ENCODE results near the gene COL5A1.

Gene COL5A1

GRCh38 chr9:134743853-134744252 lies 102.2 kb downstream of the COL5A1 start:
- H3K4me1 ChIP-seq (ENCODE audit: insufficient read depth, insufficient read length), result peaks cover 8% of the 10 kb centered on the region
- H3K9ac ChIP-seq (ENCODE audit: insufficient read length, low read depth), result no peak overlapping the region
- peaks cover 24% of the 10 kb centered on the region for H3K9me3 ChIP-seq (ENCODE audit: insufficient read depth, low read length)
- H3K4me3 ChIP-seq (ENCODE audit: insufficient read length, low read depth), result no peak overlapping the region
- peaks cover 100% of the 10 kb centered on the region for H3K36me3 ChIP-seq (ENCODE audit: insufficient read depth, insufficient read length, low read length)
- no peak for DNase-seq (ENCODE audit: low read depth, low spot score)
- no peak for TF ChIP-seq ZNF274 (IDR thresholded peaks at IDR 0.05; ENCODE audit: low read depth, low read length)
- no peak for TF ChIP-seq SUZ12 (IDR thresholded peaks at IDR 0.05; ENCODE audit: extremely low read depth, insufficient read depth, insufficient read length)
- no peaks in the 10 kb centered on the region for H3K27me3 ChIP-seq (ENCODE audit: insufficient read depth, insufficient read length)

DNA sequence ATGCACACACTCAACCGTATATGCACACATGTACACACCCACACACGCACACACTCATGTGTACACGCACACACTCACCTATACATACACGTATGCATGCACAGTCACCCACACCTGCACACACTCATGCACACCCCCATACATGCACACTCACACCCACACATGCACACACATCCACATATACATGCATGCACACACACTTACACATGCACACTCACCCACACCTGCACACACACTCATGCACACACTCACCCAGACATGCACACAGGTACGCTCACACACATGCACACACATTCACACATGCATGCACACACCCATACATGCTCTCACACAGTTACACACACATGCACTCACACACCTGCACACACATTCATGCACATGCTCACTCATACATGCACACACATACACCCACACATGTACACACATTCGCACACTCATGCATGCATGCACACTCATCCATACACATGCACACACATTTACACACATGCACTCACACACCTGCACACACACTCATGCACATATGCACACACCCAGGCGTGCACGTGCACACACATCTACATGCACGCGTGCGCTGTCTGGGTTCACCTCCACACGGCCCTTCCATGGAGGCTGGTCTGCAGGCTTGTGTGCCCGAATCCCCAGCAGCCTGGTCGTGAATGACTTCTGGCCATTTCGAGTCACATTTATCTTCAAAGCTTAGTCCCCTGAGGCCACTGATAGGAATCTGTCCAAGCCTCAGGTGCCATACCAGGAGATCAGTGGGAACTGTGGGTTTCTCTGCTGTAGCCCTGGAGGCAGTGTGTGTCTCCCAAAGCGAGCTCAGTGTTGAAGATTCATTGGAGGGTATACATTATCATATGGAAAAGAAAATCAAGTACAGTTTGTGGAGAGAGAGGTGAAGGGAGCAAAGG lies 103.0 kb downstream of the COL5A1 start:
- TF ChIP-seq ZNF274 (IDR thresholded peaks at IDR 0.05; ENCODE audit: low read depth, low read length) (no peak), YY1 (IDR thresholded peaks at IDR 0.05; ENCODE audit: insufficient read depth, insufficient read length) (no peak), SUZ12 (IDR thresholded peaks at IDR 0.05; ENCODE audit: extremely low read depth, insufficient read depth, insufficient read length) (no peak)
- Histone ChIP-seq H3K4me3 (ENCODE audit: insufficient read length, low read depth) (no peak overlapping the region), H3K36me3 (ENCODE audit: insufficient read depth, insufficient read length, low read length) (peaks cover 100% of the 10 kb centered on the region), H3K27me3 (ENCODE audit: insufficient read depth, insufficient read length) (no peaks in the 10 kb centered on the region), H3K9me3 (ENCODE audit: insufficient read depth, low read length) (peaks cover 24% of the 10 kb centered on the region), H3K9ac (ENCODE audit: insufficient read length, low read depth) (no peak overlapping the region), H3K4me1 (ENCODE audit: insufficient read depth, insufficient read length) (no peaks in the 10 kb centered on the region)
- no peak for DNase-seq (ENCODE audit: low read depth, low spot score)

DNA sequence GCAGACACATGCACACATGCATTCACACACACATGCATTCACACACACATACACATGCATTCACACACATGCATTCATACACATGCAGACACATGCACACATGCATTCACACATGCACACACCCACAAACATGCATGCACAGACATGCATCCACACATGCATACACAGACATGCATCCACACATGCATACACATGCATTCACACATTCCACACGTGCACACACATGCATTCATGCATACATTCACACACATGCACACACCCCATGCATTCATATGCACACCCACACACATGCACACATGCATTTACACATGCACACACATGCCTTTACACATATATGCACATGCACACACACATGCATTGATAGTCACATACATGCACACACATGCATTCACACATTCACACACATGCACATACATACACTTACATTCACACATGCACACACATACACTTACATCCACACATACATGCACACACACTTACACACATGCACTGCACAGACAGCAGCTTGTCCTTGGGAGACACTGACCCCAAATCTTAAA lies 106.4 kb downstream of the COL5A1 start:
- no peak overlapping the region for H3K9ac ChIP-seq (ENCODE audit: insufficient read length, low read depth)
- H3K9me3 ChIP-seq (ENCODE audit: insufficient read depth, low read length), result peaks cover 24% of the 10 kb centered on the region
- no peaks in the 10 kb centered on the region for H3K27me3 ChIP-seq (ENCODE audit: insufficient read depth, insufficient read length)
- H3K36me3 ChIP-seq (ENCODE audit: insufficient read depth, insufficient read length, low read length), result peaks cover 99% of the 10 kb centered on the region
- H3K4me1 ChIP-seq (ENCODE audit: insufficient read depth, insufficient read length), result peaks cover 8% of the 10 kb centered on the region
- DNase-seq (ENCODE audit: low read depth, low spot score), result no peak
- no peak overlapping the region for H3K4me3 ChIP-seq (ENCODE audit: insufficient read length, low read depth)
- TF ChIP-seq YY1 (IDR thresholded peaks at IDR 0.05; ENCODE audit: insufficient read depth, insufficient read length), result no peak
- no peak for TF ChIP-seq ZNF274 (IDR thresholded peaks at IDR 0.05; ENCODE audit: low read depth, low read length)
- no peak for TF ChIP-seq SUZ12 (IDR thresholded peaks at IDR 0.05; ENCODE audit: extremely low read depth, insufficient read depth, insufficient read length)

- Histone ChIP-seq H3K27me3 (ENCODE audit: insufficient read depth, insufficient read length) (no peaks in the 10 kb centered on the region), H3K36me3 (ENCODE audit: insufficient read depth, insufficient read length, low read length) (peaks cover 97% of the 10 kb centered on the region), H3K9ac (ENCODE audit: insufficient read length, low read depth) (no peak overlapping the region), H3K4me3 (ENCODE audit: insufficient read length, low read depth) (no peak overlapping the region), H3K9me3 (ENCODE audit: insufficient read depth, low read length) (peaks cover 24% of the 10 kb centered on the region), H3K4me1 (ENCODE audit: insufficient read depth, insufficient read length) (peaks cover 8% of the 10 kb centered on the region)
- DNase-seq (ENCODE audit: low read depth, low spot score), result no peak
- no peak for TF ChIP-seq ZNF274 (IDR thresholded peaks at IDR 0.05; ENCODE audit: low read depth, low read length)
- TF ChIP-seq YY1 (IDR thresholded peaks at IDR 0.05; ENCODE audit: insufficient read depth, insufficient read length), result no peak
- no peak for TF ChIP-seq SUZ12 (IDR thresholded peaks at IDR 0.05; ENCODE audit: extremely low read depth, insufficient read depth, insufficient read length)
These were observed 107.0 kb downstream of the COL5A1 start for GRCh38 chr9:134748591-134748990.

DNA sequence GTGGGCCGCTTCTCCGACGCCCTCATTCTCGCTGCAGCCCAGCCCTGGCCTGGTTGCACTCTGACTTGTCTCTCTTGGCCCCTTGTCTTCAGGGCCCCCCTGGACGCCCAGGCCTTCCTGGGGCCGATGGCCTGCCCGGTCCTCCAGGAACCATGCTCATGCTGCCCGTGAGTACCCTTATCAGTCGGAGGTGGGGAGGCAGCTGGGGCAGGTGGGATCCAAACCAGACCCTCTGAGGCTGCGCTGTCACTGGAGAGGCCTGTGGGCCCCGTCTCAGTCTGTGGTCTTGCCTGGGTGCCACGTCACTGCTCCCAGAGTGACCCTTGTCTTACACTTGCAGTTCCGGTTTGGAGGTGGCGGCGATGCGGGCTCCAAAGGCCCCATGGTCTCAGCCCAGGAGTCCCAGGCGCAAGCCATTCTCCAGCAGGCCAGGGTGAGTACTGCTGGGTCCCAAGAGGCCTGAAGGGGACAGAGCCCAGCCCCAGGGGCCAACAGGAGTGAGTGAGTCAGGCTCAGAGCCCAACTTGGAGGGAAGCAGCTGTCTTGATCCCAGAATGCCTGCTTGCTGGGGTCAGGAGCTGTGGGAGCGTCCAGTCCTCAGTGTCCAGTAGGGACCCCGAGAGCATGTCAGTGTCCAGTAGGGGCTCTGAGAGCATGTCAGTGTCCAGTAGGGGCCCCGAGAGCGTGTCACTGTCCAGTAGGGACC lies 109.0 kb downstream of the COL5A1 start:
- H3K9me3 ChIP-seq (ENCODE audit: insufficient read depth, low read length), result peaks cover 12% of the 10 kb centered on the region
- no peak overlapping the region for H3K9ac ChIP-seq (ENCODE audit: insufficient read length, low read depth)
- no peak overlapping the region for H3K4me3 ChIP-seq (ENCODE audit: insufficient read length, low read depth)
- TF ChIP-seq ZNF274 (IDR thresholded peaks at IDR 0.05; ENCODE audit: low read depth, low read length) (no peak), SUZ12 (IDR thresholded peaks at IDR 0.05; ENCODE audit: extremely low read depth, insufficient read depth, insufficient read length) (no peak), YY1 (IDR thresholded peaks at IDR 0.05; ENCODE audit: insufficient read depth, insufficient read length) (no peak)
- H3K36me3 ChIP-seq (ENCODE audit: insufficient read depth, insufficient read length, low read length), result peaks cover 96% of the 10 kb centered on the region
- DNase-seq (ENCODE audit: low read depth, low spot score), result no peak
- H3K4me1 ChIP-seq (ENCODE audit: insufficient read depth, insufficient read length), result peaks cover 8% of the 10 kb centered on the region
- no peaks in the 10 kb centered on the region for H3K27me3 ChIP-seq (ENCODE audit: insufficient read depth, insufficient read length)

GRCh38 chr9:134751622-134752021 lies 110.0 kb downstream of the COL5A1 start:
- H3K9ac ChIP-seq (ENCODE audit: insufficient read length, low read depth), result no peak overlapping the region
- peaks cover 96% of the 10 kb centered on the region for H3K36me3 ChIP-seq (ENCODE audit: insufficient read depth, insufficient read length, low read length)
- no peak for TF ChIP-seq ZNF274 (IDR thresholded peaks at IDR 0.05; ENCODE audit: low read depth, low read length)
- no peak for TF ChIP-seq YY1 (IDR thresholded peaks at IDR 0.05; ENCODE audit: insufficient read depth, insufficient read length)
- no peak for TF ChIP-seq SUZ12 (IDR thresholded peaks at IDR 0.05; ENCODE audit: extremely low read depth, insufficient read depth, insufficient read length)
- H3K27me3 ChIP-seq (ENCODE audit: insufficient read depth, insufficient read length), result no peaks in the 10 kb centered on the region
- DNase-seq (ENCODE audit: low read depth, low spot score), result no peak
- no peak overlapping the region for H3K4me3 ChIP-seq (ENCODE audit: insufficient read length, low read depth)
- peaks cover 12% of the 10 kb centered on the region for H3K9me3 ChIP-seq (ENCODE audit: insufficient read depth, low read length)
- H3K4me1 ChIP-seq (ENCODE audit: insufficient read depth, insufficient read length), result peaks cover 8% of the 10 kb centered on the region
